ENCODE results near the gene SGCD.

SGCD gene

DNA sequence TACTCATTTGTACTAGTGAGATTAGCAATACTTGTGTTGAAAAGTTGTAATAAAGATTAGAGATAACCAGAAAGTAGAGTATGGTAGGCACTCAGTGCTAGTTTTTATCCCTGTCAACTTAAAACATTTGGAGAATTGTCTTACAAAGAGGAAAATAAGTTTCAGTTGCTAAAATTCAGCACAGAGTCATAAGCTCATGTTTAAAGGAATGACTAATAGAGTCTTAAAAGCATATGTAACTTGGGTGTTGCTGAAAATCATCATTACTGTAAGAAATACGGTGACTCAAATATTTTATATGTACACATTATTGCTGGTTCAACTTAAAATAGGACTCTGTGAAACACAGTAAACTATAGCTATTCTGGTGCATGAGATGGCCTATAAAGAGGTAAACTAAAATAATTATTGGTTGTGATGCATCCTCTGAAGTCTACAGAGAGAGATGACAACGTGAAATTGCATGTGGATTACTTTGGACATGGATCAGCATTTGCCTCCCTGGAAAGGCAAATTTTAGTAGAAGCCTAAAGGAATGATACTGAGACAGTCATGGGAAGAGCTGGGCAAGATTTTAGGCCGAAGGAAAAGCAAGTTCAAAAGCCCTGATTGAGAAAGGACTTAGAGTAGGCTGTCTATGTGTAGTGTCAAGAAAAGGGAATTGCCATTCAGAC is 34.6 kb downstream of the SGCD start:
- DNase-seq (ENCODE audit: low read depth in 2 of 2), result no peak

- no peak for DNase-seq (ENCODE audit: low read depth in 2 of 2)
Measured at GRCh38 chr5:156363861-156364260, 36.9 kb downstream of the SGCD start.

- no peak for DNase-seq (ENCODE audit: low read depth in 2 of 2)
Measured at GRCh38 chr5:156366521-156366920, 39.6 kb downstream of the SGCD start.

DNA sequence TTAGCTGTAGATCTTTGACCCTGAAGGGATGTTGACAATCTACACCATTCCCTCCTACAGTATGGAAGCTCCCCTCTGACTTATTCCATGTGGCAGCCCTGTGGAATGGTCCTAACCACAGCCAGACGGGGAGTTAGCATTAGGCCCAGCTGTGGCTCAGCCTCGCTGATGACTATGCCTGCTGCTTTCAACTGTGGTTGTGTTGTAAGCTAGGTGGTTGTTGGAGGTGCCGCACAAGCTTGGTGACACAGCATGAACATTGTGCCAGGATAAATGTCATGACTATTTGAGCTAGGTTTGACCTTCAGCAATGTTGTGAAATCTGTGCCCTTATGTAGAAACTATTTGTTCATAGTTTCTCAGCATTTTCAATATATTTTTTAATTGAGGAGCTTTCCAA is 40.6 kb downstream of the SGCD start:
- no peak for DNase-seq (ENCODE audit: low read depth in 2 of 2)

GRCh38 chr5:156375895-156376495 is 49.0 kb downstream of the SGCD start:
- no peak for DNase-seq (ENCODE audit: low read depth in 2 of 2)

- DNase-seq (ENCODE audit: low read depth in 2 of 2), result no peak
Measured at GRCh38 chr5:156376751-156377150, 49.8 kb downstream of the SGCD start.

DNA sequence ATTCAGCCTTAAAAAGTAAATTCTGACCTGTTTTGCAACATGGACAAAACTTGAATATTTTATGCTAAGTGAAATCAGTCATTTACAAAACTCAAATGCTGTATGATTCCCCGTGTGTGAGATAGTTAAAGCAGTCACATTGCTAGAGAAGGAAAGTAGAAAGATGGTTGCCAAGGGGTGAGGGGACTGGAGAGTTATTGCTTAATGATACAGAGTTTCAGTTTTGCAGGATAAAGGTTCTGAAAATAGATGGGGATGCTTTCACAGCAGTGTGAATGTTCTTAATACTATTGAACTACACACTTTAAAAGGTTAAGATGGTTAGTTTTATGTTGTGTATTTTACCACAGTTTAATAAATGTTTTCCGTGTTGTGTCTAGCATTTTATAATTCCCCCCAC is 51.2 kb downstream of the SGCD start:
- DNase-seq (ENCODE audit: low read depth in 2 of 2), result no peak

- no peak for DNase-seq (ENCODE audit: low read depth in 2 of 2)
Measured at GRCh38 chr5:156379206-156379605, 52.2 kb downstream of the SGCD start.

DNA sequence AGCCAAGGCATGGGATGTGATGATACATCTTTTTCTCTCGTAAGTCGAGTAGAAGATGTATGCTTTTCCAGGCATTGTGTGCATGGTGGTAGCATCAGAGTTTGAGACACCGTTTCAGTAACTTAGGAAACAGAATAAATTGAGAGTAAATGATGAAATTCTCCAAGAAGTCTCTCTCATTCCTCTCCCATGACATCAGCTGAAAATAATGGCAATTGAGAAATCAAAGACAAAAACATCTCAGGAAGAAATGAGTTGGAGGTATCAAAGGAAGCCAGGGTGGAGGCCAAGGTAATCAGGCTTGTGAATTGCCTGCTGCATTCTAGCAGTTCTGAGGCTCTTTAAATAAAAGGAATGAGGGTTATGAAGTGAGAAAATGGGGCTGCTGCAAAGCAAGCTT is 53.9 kb downstream of the SGCD start:
- DNase-seq (ENCODE audit: low read depth in 2 of 2), result no peak

DNA sequence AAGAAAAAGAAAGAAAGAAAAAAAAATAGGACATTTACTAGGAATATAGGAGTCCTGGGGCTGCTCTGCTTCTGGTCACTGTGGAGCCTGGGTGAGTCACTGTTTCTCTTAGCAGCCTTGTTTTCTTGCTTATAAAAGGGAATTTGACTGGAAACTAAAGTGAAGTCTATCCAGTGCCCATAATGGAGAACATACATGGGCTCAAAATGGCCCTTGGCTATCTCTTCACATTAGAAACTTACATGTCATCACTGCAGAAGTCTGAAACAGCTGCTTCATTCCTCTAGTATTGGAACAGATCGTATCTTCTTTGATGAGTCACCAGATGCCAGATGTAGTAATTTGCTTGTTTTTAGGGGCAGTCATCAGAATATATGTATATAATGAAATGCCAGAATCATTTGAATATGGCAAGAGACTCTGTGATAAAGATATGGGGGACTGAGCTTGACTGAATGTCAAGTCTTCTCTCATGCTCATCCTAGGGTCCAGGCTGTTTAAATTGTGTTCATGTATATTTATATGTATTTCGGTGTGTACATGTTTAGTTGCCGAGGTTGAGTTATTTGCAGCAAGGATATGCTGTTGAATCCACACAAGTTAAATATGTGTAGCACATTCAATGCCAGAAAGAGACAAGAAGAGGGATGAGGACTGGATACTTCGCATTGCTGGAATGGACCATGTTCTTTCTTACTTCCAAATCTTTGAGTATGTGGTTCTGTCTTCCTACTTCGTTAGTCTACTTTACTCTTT is 56.7 kb downstream of the SGCD start:
- DNase-seq (ENCODE audit: low read depth in 2 of 2), result no peak

DNA sequence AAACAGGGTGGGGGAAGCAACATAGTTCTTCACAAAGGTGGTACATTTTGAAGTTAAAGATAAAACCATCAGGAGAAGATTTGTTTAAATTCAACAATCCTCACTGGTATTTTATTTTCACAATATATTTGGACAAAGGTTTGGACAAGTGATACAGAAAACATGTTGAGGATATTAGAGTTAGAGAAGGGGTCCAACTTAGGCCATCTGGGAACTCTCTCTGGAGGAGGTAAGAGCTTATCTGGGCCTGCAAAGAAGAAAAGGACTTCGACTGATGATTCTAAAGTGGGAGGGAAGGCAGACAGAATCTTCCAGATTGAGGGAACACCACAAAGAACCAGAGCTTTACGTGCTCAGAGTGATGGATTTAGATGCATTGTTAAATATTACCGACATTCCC is 58.5 kb downstream of the SGCD start:
- no peak for DNase-seq (ENCODE audit: low read depth in 2 of 2)

DNA sequence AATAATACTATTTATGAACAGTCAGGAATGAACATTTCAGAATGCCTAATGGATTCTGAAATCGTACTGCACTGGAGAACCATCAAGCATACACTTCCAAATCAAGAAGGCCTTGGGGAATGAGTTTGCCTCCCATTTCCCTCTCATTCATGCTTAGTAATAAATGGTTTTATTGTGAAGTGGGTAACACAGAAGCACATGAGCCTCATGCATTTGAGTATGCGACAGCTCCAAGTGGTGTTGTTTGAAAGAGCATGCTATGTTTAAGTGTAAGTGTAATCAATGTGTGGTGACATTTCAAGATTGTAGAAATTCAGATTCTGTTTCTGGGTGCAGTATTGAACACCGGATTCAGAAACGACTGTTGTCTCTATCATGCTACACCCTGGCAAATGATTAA is 60.0 kb downstream of the SGCD start:
- DNase-seq (ENCODE audit: low read depth in 2 of 2), result no peak

DNA sequence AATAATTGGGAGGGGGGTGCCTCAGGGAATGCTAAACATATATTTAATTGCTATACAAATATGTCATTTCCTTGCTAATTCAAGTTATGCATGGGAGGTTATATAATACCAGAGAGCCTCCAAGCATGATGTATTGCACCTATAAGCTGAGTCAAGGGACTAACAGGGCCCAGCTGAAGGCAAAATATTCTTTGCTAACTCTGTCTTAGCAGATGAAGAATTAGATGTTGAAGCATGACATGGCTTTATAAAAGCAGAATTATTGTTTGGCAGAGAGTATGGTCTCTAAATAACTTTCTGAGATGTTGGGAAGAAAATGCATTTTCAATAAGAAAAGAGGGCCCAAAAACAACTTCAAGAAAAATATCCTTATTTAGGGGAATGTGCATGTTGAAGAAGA is 60.4 kb downstream of the SGCD start:
- DNase-seq (ENCODE audit: low read depth in 2 of 2), result no peak

DNA sequence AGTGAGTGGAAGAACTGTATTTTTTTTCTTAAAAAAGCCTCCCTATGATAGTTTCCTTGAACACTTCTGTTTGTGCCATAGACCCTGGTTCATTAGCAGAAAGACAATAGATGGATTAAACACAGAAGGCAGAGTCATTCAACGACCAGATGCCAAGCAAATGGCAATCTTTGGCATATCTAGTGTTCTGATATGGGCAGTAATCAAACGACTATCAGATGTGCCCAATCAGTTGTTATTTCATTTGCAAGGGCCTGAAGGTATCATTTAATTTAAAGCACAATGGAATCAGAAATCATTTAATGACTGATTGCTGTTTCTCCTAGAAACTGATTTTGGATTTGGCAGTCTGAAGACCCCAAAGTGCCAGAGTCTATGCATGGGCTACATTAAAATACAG is 61.3 kb downstream of the SGCD start:
- DNase-seq (ENCODE audit: low read depth in 2 of 2), result no peak

DNA sequence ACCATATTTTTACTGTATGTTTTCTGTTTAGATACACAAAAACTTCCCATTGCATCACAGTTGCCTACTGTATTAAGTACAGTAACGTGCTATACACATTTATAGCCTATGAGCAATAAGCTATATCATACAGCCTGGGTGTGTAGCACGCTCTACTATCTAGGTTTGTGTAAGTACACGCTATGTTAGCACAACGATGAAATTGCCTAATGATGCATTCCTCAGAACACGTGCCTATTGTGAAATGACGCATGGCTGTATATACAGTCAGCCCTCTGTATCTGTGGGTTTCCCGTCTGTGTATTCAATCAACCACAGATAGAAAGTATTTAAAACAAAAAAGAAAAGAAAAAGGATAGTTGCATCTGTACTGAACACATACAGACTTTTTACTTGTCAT is 64.2 kb downstream of the SGCD start:
- DNase-seq (ENCODE audit: low read depth in 2 of 2), result no peak

GRCh38 chr5:156393980-156394379 is 67.0 kb downstream of the SGCD start:
- DNase-seq (ENCODE audit: low read depth in 2 of 2), result no peak

DNA sequence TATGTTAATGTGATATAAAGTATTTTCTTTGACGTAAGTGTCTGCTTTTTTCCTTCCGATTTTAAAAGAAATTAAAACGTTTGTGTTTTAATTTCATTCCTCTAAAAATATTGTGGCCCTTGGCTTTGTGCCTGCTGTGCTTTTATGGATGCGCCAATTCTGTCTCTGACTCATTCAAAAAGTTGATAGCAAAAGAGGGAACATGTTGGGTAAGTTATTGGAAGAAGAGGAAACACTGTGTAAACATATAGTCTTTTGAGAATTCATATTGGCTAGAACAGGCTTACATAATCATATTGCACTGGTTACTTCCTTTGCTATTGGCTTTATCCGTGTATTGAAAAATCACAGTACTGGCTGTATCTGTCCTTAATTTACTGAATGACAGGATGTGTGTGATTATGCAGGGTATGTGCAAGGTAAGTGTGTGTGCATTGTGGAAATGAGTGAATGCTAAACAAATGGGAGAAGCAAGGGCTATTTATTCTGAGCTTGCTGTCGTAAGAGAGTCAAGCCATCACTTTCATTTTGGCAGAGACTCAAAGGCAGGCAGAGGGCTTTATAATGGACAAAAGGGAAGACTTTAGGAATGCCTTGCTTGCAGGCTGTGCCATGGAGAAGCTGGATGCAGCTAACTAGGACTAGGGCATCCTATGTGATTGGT is 67.8 kb downstream of the SGCD start:
- no peak for DNase-seq (ENCODE audit: low read depth in 2 of 2)

DNA sequence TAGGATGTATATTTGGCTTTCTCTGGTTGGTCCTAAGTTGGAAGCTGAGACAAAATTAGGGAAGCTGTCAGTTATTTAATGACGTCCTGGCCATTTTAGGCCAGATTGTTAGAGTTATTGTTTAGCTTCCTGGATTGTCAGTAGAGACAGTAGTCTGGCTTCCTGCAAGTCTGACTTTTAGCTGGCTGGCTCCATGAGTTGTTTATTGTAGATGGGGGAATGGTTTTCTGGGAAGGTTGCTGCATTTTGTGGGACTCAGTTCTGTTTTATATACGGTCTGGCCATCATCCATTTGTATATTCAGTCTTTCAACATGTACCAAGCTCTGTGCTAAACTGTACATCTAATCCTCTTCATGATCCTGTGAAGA is 68.3 kb downstream of the SGCD start:
- DNase-seq (ENCODE audit: low read depth in 2 of 2), result no peak

- no peak for DNase-seq (ENCODE audit: low read depth in 2 of 2)
Measured at GRCh38 chr5:156396063-156396829, 69.3 kb downstream of the SGCD start.

GRCh38 chr5:156396830-156397081 is 69.8 kb downstream of the SGCD start:
- no peak for DNase-seq (ENCODE audit: low read depth in 2 of 2)

DNA sequence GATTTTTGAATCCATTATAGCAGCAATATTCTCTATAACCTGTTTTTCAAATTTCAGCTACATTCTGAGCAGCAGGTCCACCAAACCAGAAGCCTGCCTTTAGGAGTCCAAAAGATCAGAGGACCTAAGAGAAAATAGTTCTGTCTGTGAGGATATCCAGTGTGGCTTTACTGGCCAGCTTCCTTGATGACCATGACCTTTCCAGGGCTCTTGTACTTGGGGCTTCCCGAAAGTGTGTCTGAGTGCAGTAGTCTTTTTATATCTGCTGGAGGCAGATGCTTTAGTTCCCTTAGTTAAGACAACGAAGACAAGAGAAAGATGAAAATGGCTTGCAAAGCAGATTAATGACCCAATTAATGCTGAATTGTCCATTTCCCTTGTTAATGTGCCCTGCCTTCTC is 72.4 kb downstream of the SGCD start:
- DNase-seq (ENCODE audit: low read depth in 2 of 2), result no peak

GRCh38 chr5:156400231-156400986 is 73.4 kb downstream of the SGCD start:
- DNase-seq (ENCODE audit: low read depth in 2 of 2), result no peak

Measured in stimulated activated CD4-positive, alpha-beta T cell treated with anti-CD3 and anti-CD28 coated beads, Interleukin-12 subunit alpha, Interleukin-12 subunit beta, amount 100 ng/mL, for 24 hours (primary cell).